ENCODE results near the gene CLIP2. TPM values are rescaled to one million over a fixed set of nuclear protein-coding genes. Genes with fewer than 3 reads are reported as not detected.
"Not testable (repeated sequence)": the region's sequence is repeated elsewhere in the genome, so short reads cannot be mapped to it uniquely, and the experiment has no call there.

Gene CLIP2
- total RNA-seq, result 4.3 TPM

- ATAC-seq, result peak; percentile 88
Observed at GRCh38 chr7:74289018-74289658, at the start of gene CLIP2. Gene CLIP2, plus strand, starts transcription at chr7:74289407. Its CDS starts 28,140 bp downstream, at chr7:74317547.

DNA sequence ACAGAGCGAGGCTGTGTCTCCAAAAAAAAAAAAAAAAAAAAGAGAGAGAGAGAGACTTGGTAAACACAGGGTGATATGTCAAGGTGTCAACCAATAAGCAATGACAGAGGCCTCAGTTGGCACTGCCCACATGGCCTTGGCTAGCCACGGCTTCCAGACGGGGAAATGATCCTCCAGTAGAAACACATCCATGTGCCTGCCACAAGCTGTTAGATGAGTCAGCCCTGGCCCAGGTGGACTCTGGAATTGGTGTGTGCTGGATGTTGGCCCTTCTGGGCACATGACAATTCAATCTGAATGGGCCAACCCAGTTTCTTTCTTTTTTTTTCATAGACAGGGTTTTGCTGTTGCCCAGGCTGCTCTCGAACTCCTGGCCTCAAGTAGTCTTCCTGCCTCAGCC lies 48.7 kb upstream of the CLIP2 start:
- no peak for ATAC-seq

DNA sequence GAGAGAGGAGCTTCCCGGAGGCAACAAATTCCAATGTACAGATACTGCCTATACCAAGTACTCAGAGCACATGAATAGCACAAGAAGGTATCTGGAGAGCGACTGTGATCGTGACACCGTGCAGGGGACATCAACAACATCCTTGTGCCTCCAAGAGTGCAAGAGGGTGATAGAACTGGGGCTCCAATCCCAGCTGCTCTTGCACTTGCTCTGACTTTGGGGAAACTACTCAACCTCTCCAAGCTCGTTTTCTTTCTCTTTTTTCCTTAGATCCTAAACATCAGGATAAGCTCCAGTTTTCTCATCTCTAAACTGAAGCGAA lies 47.1 kb upstream of the CLIP2 start:
- ATAC-seq, result no peak

DNA sequence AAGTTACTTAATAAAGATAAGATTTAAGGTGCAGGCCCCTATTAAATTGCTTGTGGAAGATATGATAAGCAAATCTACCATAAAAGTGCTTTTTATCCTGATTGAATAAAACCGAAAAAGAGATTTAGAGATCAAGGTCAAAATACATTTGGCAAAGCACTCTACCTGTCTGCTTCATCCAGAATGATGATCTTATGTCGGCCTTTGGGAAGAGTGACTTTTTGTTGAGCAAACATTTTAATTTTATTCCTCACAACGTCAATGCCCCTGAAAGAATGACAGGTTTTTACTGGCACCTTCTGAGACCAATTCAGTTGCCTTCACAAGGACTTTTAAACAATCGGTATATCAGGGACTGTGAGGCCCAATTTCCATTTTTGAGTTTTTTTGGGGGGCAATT lies 42.7 kb upstream of the CLIP2 start:
- no peak for ATAC-seq

DNA sequence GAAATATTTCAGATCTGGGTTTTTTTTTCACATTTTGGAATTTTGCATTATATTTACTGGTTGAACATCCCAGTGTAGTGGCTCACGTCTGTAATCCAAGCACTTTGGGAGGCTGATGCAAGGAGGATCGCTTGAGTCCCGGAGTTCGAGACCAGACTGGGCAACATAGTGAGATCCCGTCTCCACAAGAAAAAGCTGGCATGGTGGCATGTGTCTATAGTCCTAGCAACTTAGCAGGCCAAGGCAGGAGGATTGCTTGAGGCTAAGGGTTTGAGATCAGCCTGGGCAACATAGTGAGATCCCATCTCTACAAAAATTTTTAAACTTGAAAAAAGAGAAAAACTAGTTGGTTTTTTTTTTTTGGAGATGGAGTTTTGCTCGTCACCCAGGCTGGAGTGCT lies 41.1 kb upstream of the CLIP2 start:
- no peak for ATAC-seq

DNA sequence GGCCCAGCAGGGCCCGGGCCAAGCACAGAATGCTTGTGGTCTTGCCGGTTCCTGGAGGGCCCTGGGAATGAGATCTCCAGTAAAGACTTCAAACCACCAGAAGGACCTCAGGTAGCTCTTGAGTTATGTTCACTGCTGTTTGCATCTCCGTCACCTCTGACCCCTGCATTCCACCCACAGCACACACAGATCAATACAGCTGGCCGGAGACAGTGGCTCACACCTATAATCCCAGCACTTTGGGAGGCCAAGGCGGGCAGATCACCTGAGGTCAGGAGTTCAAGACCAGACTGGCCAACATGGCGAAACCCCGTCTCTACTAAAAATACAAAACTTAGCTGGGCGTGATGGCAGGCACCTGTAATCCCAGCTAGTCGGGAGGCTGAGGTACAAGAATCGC lies 40.1 kb upstream of the CLIP2 start:
- ATAC-seq, result not testable (repeated sequence)

DNA sequence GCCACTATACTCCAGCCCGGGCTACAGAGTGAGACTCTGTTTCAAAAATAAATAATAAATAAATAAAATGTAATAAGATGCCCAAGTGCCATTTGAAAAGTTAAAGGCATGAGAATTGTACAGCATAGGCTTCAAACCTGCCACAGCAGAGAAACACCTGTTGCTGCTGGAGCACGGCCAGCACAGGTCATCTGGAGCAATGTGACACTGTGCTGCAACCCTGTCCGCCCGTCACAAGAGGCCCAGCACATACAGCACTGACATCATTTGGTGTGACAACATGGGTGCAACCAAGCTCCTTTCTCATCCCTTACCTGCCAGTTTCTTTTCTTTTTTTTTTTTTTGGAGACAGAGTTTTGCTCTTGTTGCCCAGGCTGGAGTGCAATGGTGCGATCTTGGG lies 36.3 kb upstream of the CLIP2 start:
- ATAC-seq, result peak; percentile 57

DNA sequence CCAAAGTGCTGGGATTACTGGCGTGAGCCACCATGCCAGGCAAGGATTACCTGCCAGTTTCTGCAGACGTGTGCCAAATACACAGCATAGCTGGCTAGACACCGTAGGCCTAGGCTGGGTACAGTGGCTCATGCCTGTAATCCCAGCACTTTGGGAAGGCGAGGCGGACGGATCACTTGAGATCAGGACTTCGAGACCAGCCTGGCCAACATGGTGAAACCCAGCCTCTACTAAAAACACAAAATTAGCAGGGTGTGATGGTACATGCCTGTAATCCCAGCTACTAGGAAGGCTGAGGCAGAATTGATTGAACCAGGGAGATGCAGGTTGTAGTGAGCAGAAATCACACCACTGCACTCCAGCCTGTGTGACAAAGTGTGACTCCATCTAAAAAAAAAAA lies 35.9 kb upstream of the CLIP2 start:
- peak; percentile 39 for ATAC-seq

DNA sequence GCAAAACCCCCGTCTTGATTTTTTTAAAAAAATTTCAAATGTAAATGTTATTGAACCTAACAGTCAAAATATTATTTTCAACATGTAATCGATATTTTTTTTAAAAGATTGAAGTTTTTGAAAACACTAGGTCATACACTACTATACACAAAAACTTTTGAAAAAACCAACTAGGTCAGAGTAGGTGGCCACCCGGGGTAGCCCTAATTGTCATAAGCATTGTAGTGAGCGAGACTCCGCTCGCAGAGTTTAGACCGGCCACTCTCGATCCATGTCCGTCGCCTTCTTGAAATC lies 35.4 kb upstream of the CLIP2 start:
- ATAC-seq, result peak; percentile 19

- peak; percentile 99 for ATAC-seq
Observed at GRCh38 chr7:74254129-74254857, 34.9 kb upstream of the CLIP2 start, which contains the start of gene RFC2. Gene RFC2, minus strand, starts transcription at chr7:74254399. Its CDS starts 16 bp downstream, at chr7:74254383.

GRCh38 chr7:74254858-74255379 lies 34.3 kb upstream of the CLIP2 start:
- ATAC-seq, result no peak

DNA sequence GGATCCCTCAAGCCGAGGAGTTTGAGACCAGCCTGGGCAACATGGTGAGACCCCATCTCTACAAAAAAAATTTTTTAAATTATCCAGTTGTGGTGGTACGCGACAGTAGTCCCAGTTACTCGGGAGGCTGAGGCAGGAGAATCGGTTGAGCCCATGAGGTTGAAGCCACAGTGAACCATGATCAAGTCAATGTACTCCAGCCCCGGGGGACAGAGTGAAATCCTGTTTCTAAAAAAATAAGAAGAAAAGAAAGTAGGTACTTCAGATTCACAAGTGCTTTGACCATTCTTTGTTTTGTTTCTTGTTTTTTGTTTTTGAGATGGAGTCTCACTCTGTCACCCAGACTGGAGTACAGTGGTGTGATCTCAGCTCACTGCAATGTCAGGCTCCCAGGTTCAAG lies 33.7 kb upstream of the CLIP2 start:
- ATAC-seq, result not testable (repeated sequence)

- ATAC-seq, result no peak
Observed at GRCh38 chr7:74256491-74257408, 32.5 kb upstream of the CLIP2 start.

GRCh38 chr7:74258639-74259038 lies 30.6 kb upstream of the CLIP2 start:
- ATAC-seq, result no peak

DNA sequence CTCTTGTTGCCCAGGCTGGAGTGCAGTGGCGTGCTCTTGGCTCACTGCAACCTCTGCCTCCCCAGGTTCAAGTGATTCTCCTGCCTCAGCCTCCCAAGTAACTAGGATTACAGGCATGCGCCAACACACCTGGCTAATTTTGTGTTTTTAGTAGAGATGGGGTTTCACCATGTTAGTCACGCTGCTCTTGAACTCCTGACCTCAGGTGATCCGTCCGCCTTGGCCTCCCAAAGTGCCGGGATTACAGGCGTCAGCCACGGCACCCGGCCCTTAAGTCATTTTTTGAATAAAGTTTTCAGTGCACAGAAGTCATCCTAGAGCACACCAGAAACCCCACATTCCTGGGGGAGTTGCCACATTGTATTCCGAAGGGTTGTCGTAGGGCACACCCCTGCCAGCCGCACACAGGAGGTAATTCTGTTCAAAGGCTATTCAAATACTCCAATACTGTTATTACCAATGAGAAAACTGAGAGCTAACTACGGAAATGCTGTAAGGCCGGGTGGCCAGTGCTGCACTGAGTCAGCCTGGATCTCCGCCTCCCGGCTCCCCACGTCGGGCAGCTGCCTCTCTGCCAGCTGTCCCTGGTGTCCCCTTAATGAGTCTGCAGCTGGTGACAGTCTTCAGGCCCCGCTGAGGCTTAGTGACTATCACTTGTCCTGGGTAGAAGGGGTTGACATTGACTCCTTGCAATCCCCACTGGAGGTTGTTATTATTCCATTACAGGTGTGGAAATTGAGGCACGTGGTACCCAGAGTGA lies 26.4 kb upstream of the CLIP2 start:
- ATAC-seq, result peak; percentile 69

GRCh38 chr7:74263399-74264120 lies 25.6 kb upstream of the CLIP2 start:
- ATAC-seq, result no peak

DNA sequence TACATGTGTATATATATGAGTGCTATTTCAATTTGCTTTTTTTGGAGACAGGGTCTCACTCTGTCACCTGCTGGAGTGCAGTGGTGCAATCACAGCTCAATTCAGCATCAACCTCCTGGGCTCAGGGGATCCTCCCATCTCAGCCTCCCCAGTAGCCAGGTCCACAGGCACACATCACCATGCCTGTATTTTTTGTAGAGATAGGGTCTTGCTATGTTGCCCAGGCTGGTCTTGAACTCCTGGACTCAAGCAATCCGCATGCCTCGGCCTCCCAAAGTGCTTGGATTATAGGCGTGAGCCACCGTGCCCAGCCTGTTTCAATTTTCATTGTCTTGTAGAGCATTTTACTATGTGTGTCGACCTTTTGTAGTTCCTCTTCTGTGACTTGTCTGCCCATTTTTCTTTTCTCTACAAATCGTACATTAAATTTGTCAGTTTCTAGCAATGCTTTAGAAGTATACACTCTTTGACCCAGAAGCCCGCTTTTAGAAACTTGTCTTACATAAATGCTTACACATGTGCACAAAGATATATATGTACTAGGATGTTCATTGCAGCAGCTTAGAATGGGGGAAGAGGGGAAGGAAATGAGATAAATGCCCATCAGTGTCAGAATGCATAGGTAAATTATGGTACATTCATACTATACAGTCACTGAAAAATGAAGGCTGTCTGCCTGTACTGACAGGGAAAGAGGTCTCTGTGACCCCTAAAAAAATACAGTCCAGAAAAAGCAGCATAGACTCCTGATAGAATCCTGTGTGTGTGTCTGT lies 22.8 kb upstream of the CLIP2 start:
- ATAC-seq, result no peak

- ATAC-seq, result peak; percentile 25
Observed at GRCh38 chr7:74267756-74268565, 21.2 kb upstream of the CLIP2 start.

GRCh38 chr7:74269757-74270277 lies 19.4 kb upstream of the CLIP2 start:
- peak; percentile 68 for ATAC-seq

DNA sequence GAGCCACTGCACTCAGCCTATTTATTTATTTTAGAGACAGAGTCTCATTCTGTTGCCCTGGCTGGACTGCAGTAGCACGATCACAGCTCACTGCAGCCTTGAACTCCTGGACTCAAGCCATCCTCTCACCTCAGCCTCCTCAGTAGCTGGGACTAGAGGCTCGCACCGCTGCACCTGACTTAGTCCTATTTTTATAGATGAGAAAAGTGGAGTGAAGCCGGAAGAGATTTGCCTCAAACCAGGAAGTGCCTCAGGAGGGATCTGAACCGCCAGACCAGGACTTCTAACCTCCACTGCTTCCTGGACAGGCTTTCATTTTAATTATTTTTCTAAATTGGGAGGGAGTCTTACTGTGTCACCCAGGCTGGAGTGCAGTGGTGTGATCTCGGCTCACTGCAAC lies 17.5 kb upstream of the CLIP2 start:
- no peak for ATAC-seq
